HG03571 (cell line): ENCODE results near the gene CHMP4B.

ENCODE experiments used
- ATAC-seq: cut with Tn5 transposase; IDR thresholded peaks from one replicate; pipeline ENCODE4 v1.9.1; 2021; ENCODE audit not compliant: unreplicated experiment

CHMP4B gene

DNA sequence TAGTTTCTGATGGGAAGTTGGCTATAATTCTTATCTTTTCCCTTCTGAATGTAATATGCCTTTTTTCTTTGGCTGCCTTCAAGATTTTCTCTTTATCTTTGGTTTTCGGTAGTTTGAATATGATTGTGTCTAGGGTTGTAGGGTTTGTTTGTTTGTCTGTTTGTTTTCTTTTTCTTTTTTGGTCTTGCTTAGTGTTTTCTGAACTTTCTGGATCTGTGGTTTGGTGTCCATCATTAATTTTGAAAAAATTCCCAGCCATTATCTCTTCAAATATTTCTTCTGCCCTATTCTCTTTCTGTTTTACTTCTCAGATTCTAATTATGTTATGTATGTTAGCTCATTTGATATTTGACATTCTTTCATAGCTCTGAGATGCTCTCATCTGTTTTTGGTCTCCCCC is 79.4 kb downstream of the CHMP4B start:
- ATAC-seq: no peak

DNA sequence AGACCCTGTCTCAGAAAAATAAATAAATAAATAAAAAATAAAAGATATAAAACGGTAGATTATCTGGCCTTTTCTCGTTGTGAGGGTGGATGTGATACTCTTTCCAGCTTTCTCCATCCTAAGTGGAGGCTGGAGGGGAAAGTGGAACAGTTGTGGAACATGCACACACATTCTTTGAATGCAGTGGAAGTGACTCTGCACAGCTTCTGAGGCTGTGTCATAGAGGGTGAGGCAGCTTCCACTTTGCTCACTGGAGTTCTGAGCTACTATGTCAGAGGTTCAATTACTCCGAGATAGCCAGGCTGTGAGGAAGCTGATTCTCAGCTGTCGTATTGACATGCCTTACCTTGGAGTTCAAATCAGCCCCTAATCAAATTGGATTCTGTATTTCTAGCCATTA is 82.2 kb downstream of the CHMP4B start:
- ATAC-seq: no peak

DNA sequence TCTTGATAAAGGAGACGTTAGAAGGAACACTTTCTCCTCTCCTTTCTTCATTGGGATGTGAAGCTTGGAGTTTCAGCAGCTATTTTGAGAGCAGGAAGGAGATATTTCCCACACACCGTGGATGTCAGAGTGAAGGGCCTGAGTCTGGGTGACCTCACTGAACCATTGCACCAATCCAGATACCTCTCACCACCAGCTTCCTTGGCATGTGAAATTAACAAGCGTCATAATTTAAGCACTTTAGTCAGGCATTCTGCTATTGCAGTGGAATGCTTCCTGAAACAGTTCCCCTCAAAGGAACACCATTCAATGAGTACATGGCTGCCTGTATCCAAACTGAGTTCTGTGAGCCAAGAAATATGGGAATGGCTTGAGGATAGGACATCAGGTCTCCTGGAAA is 83.7 kb downstream of the CHMP4B start:
- ATAC-seq: no peak

DNA sequence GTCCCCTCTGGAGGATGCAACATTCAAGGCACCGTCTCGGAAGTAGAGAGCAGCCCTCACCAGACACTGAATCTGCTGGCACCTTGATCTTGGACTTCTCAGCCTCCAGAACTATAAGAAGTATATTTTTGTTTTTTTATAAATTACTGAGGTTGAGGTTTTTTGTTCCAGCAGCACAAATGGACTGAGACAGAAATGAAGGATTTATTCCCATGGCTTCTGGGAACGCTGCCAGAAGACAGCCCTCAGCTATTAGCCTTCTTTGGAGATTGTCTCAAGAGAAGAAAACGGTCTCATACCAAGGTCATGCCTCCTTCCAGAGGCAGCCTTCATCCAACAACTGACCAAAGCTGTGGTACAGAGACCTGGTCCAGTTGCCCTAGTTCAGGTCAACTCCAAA is 85.4 kb downstream of the CHMP4B start:
- ATAC-seq: no peak

DNA sequence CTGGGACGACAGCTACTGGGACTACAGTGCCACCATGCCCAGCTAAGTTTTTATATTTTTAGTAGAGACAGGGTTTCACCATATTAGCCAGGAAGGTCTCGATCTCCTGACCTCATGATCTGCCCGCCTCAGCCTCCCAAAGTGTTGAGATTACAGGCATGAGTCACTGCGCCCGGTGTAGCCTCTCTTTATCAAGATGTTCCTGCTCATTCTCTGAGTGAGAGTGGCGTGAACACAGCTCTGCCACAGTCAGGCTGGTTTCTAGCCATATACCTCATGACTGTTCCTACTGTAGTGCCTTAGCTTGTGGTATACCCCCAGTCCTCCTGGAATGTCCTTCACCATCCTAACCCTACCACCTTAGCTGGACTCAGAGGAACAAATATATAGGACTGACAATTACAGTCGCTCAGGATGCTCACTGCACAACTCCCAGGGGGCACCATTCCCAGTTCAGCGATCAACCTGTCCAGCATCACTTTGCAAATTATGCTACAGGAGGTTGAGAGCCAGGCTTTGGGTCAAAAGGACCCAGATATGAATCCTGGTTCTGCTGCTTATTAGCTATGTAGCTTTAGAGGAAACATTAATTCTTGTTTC is 86.3 kb downstream of the CHMP4B start:
- ATAC-seq: no peak

DNA sequence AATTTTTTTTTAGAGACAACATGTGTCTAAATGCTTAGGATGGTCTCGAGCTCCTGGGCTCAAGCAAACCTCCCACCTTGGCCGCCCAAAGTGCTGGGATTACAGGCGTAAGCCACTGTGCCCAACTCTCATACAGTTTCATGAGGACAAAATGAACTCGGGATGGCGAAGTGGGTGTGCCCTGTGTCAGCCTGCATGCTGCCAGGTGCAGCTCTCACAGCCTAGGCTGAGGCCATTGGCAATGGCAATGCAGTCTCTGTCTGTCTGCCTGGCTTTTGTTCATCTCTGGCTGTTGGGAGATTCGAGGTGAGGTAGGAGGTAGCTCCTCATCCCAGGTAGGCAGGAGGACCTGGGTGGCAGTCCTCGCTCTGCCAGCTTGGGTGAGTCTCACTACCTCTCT is 88.0 kb downstream of the CHMP4B start:
- ATAC-seq: no peak

DNA sequence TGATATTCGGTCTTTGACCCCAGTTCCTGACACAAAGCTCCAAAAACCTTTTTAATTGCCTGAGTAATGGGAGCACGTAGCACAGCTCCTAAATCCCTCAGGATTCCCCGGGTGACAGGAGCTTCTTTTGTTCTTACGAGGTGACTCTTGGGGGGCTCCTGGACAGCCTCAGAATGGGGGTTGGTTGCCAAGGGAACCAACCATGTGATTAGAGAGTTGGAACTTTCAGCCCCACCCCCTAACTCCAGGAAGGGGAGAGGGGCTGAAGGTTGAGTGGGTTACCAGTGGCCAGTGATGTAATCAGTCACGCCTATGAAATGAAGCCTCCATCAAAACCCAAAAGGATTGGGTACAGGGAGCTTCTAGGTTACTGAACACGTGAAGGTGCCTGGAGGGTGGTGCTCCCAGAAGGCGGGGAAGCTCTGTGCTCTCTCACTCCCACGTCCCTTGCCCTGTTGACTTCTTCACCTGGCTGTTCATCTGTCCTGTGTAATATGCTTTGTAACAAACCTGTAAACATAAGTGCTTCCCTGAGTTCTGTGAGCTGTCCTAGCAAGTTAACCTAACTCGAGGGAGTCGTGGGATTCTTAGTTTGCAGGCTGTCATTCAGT is 89.5 kb downstream of the CHMP4B start:
- ATAC-seq: no peak

DNA sequence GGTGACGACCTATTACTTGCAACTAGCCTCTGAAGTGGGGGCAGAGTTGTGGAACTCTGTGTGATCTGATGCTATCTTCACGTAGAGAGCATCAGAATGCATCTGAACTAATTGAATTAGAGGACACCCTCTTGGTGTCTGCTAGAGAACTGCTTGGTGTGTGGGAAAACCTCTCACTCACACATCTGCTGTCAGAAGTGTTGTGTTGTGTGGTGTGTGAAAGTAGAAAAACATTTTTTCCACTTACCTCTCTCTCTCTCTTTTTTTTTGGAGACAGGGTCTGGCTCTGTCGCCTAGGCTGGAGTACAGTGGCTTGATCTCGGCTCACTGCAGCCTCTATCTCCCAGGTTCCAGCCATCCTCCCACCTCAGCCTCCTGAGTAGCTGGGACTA is 90.0 kb downstream of the CHMP4B start:
- no peak for ATAC-seq

DNA sequence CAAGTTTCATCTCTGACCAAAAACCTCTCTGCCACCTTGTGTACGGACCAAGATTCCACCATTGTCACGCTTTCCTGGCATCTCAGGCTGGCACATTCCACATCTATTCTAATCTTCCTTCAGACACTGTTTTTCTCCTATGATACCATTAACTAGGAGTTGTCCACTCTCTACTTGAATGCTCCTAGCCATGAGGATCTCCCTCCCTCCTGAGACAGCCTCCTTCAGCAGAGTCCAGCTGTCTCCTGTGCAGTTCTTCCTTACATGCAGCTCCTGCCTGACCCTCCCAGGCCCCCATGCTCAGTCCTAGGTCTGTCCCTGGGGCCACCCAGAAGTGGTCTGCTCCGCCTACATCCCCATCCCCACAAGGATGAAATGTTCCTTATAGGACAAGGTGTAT is 90.9 kb downstream of the CHMP4B start:
- no peak for ATAC-seq
